ENCODE results near the gene HPSE.

HPSE gene

GRCh38 chr4:83334425-83335241, at the start of gene HPSE:
TSS of gene HPSE (minus strand) at chr4:83334848. CDS start at chr4:83334782, 66 bp downstream.
- H3K4me3 ChIP-seq (ENCODE audit: low read length): peak within 1 kb of the TSS; percentile 34
- H3K27me3 ChIP-seq (ENCODE audit: insufficient read depth, low read length): peaks cover 49% of the 10 kb centered on the region
- H2AFZ ChIP-seq (ENCODE audit: low read depth, low read length): peak within 1 kb of the TSS; percentile 77
- H3K4me1 ChIP-seq (ENCODE audit: insufficient read depth, low read length): peaks cover 4% of the 10 kb centered on the region
- H3K36me3 ChIP-seq (ENCODE audit: insufficient read depth, low read length): no peaks in the 10 kb centered on the region
- no peaks in the 10 kb centered on the region for H3K9me3 ChIP-seq (ENCODE audit: low read length)

- H3K9me3 ChIP-seq (ENCODE audit: low read length): peaks cover 4% of the 10 kb centered on the region
- no peak overlapping the region for H3K4me3 ChIP-seq (ENCODE audit: low read length)
- no peaks in the 10 kb centered on the region for H3K36me3 ChIP-seq (ENCODE audit: insufficient read depth, low read length)
- no peak overlapping the region for H2AFZ ChIP-seq (ENCODE audit: low read depth, low read length)
- H3K27me3 ChIP-seq (ENCODE audit: insufficient read depth, low read length): no peaks in the 10 kb centered on the region
- H3K4me1 ChIP-seq (ENCODE audit: insufficient read depth, low read length): peaks cover 4% of the 10 kb centered on the region
Measured at GRCh38 chr4:83382850-83383249, 48.2 kb upstream of the HPSE start.

GRCh38 chr4:83381173-83381572, 46.5 kb upstream of the HPSE start:
- no peak overlapping the region for H2AFZ ChIP-seq (ENCODE audit: low read depth, low read length)
- no peak overlapping the region for H3K4me3 ChIP-seq (ENCODE audit: low read length)
- H3K36me3 ChIP-seq (ENCODE audit: insufficient read depth, low read length): no peaks in the 10 kb centered on the region
- peaks cover 5% of the 10 kb centered on the region for H3K9me3 ChIP-seq (ENCODE audit: low read length)
- H3K4me1 ChIP-seq (ENCODE audit: insufficient read depth, low read length): no peaks in the 10 kb centered on the region
- H3K27me3 ChIP-seq (ENCODE audit: insufficient read depth, low read length): no peaks in the 10 kb centered on the region

GRCh38 chr4:83378419-83378818, 43.8 kb upstream of the HPSE start:
- Histone ChIP-seq H3K27me3 (ENCODE audit: insufficient read depth, low read length) (no peaks in the 10 kb centered on the region), H3K4me3 (ENCODE audit: low read length) (no peak overlapping the region), H2AFZ (ENCODE audit: low read depth, low read length) (no peak overlapping the region)

GRCh38 chr4:83372931-83373330, 38.3 kb upstream of the HPSE start:
- H3K36me3 ChIP-seq (ENCODE audit: insufficient read depth, low read length): no peaks in the 10 kb centered on the region
- peaks cover 2% of the 10 kb centered on the region for H3K9me3 ChIP-seq (ENCODE audit: low read length)
- no peak overlapping the region for H3K4me3 ChIP-seq (ENCODE audit: low read length)
- no peaks in the 10 kb centered on the region for H3K4me1 ChIP-seq (ENCODE audit: insufficient read depth, low read length)
- H3K27me3 ChIP-seq (ENCODE audit: insufficient read depth, low read length): no peaks in the 10 kb centered on the region
- no peak overlapping the region for H2AFZ ChIP-seq (ENCODE audit: low read depth, low read length)

More at GRCh38 chr4:83378419-83378818, 43.8 kb upstream of the HPSE start:
- H3K36me3 ChIP-seq (ENCODE audit: insufficient read depth, low read length): no peaks in the 10 kb centered on the region
- peaks cover 5% of the 10 kb centered on the region for H3K9me3 ChIP-seq (ENCODE audit: low read length)
- H3K4me1 ChIP-seq (ENCODE audit: insufficient read depth, low read length): no peaks in the 10 kb centered on the region

GRCh38 chr4:83371936-83372335, 37.3 kb upstream of the HPSE start:
- H3K36me3 ChIP-seq (ENCODE audit: insufficient read depth, low read length): no peaks in the 10 kb centered on the region
- no peaks in the 10 kb centered on the region for H3K27me3 ChIP-seq (ENCODE audit: insufficient read depth, low read length)
- H2AFZ ChIP-seq (ENCODE audit: low read depth, low read length): no peak overlapping the region
- no peaks in the 10 kb centered on the region for H3K9me3 ChIP-seq (ENCODE audit: low read length)
- no peak overlapping the region for H3K4me3 ChIP-seq (ENCODE audit: low read length)
- no peaks in the 10 kb centered on the region for H3K4me1 ChIP-seq (ENCODE audit: insufficient read depth, low read length)

GRCh38 chr4:83371235-83371634, 36.6 kb upstream of the HPSE start:
- Histone ChIP-seq H3K36me3 (ENCODE audit: insufficient read depth, low read length) (no peaks in the 10 kb centered on the region), H3K27me3 (ENCODE audit: insufficient read depth, low read length) (no peaks in the 10 kb centered on the region), H3K9me3 (ENCODE audit: low read length) (no peaks in the 10 kb centered on the region), H3K4me3 (ENCODE audit: low read length) (no peak overlapping the region), H2AFZ (ENCODE audit: low read depth, low read length) (no peak overlapping the region), H3K4me1 (ENCODE audit: insufficient read depth, low read length) (no peaks in the 10 kb centered on the region)

GRCh38 chr4:83370640-83370906, 35.9 kb upstream of the HPSE start:
- Histone ChIP-seq H3K4me3 (ENCODE audit: low read length) (no peak overlapping the region), H3K9me3 (ENCODE audit: low read length) (no peaks in the 10 kb centered on the region), H3K27me3 (ENCODE audit: insufficient read depth, low read length) (no peaks in the 10 kb centered on the region), H3K4me1 (ENCODE audit: insufficient read depth, low read length) (no peaks in the 10 kb centered on the region), H3K36me3 (ENCODE audit: insufficient read depth, low read length) (no peaks in the 10 kb centered on the region), H2AFZ (ENCODE audit: low read depth, low read length) (no peak overlapping the region)

- Histone ChIP-seq H3K36me3 (ENCODE audit: insufficient read depth, low read length) (no peaks in the 10 kb centered on the region), H3K9me3 (ENCODE audit: low read length) (no peaks in the 10 kb centered on the region)
Measured at GRCh38 chr4:83369831-83370639, 35.4 kb upstream of the HPSE start.

GRCh38 chr4:83364312-83364711, 29.7 kb upstream of the HPSE start:
- Histone ChIP-seq H3K27me3 (ENCODE audit: insufficient read depth, low read length) (no peaks in the 10 kb centered on the region), H3K36me3 (ENCODE audit: insufficient read depth, low read length) (no peaks in the 10 kb centered on the region), H3K9me3 (ENCODE audit: low read length) (no peaks in the 10 kb centered on the region), H2AFZ (ENCODE audit: low read depth, low read length) (no peak overlapping the region), H3K4me3 (ENCODE audit: low read length) (no peak overlapping the region), H3K4me1 (ENCODE audit: insufficient read depth, low read length) (no peaks in the 10 kb centered on the region)

More at GRCh38 chr4:83369831-83370639, 35.4 kb upstream of the HPSE start:
- no peaks in the 10 kb centered on the region for H3K4me1 ChIP-seq (ENCODE audit: insufficient read depth, low read length)
- no peaks in the 10 kb centered on the region for H3K27me3 ChIP-seq (ENCODE audit: insufficient read depth, low read length)
- H3K4me3 ChIP-seq (ENCODE audit: low read length): no peak overlapping the region
- H2AFZ ChIP-seq (ENCODE audit: low read depth, low read length): no peak overlapping the region

- Histone ChIP-seq H3K27me3 (ENCODE audit: insufficient read depth, low read length) (no peaks in the 10 kb centered on the region), H3K9me3 (ENCODE audit: low read length) (no peaks in the 10 kb centered on the region), H3K4me1 (ENCODE audit: insufficient read depth, low read length) (no peaks in the 10 kb centered on the region), H2AFZ (ENCODE audit: low read depth, low read length) (no peak overlapping the region), H3K36me3 (ENCODE audit: insufficient read depth, low read length) (no peaks in the 10 kb centered on the region), H3K4me3 (ENCODE audit: low read length) (no peak overlapping the region)
Measured at GRCh38 chr4:83362492-83363329, 28.1 kb upstream of the HPSE start.

- Histone ChIP-seq H3K4me3 (ENCODE audit: low read length) (no peak overlapping the region), H3K36me3 (ENCODE audit: insufficient read depth, low read length) (no peaks in the 10 kb centered on the region), H3K27me3 (ENCODE audit: insufficient read depth, low read length) (no peaks in the 10 kb centered on the region), H3K4me1 (ENCODE audit: insufficient read depth, low read length) (peaks cover 5% of the 10 kb centered on the region), H2AFZ (ENCODE audit: low read depth, low read length) (no peak overlapping the region), H3K9me3 (ENCODE audit: low read length) (no peaks in the 10 kb centered on the region)
Measured at GRCh38 chr4:83361416-83362103, 26.9 kb upstream of the HPSE start.

All from neuron (in vitro differentiated cells).